Midbrain (tissue), 1 donor: ENCODE results near the gene NPIPA8.
"Not testable (repeated sequence)": the region's sequence is repeated elsewhere in the genome, so short reads cannot be mapped to it uniquely, and the experiment has no call there.

Source experiments
- DNase-seq: peaks from one replicate; lab custom pipeline; 2025; lab: John Stamatoyannopoulos, UW

The NPIPA8 gene

DNA sequence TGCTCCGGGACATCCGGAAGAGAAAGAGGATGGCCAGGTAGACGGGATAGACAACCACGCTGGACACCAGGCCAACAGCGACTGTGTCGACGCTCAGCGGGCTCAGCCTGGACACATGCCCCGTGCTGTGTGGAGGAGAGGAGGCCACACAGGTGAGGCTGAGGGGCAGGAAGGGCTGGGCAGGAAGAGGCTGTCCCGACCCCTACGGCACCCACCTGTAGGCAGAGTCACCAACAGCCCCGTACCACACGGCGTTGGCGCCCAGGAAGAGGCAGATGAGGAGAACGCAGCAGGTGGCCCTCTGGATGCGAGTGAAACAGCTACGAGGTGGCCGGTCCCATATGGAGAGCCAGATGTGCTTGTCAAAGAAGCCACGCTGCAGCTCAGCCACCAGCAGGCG, at the start of gene NPIPA8:
NPIPA8 (minus strand) TSS at position 101 of the 400 bp plus-strand sequence. CDS start 4,074 bp downstream, outside the sequence.
- not testable (repeated sequence) for DNase-seq

DNA sequence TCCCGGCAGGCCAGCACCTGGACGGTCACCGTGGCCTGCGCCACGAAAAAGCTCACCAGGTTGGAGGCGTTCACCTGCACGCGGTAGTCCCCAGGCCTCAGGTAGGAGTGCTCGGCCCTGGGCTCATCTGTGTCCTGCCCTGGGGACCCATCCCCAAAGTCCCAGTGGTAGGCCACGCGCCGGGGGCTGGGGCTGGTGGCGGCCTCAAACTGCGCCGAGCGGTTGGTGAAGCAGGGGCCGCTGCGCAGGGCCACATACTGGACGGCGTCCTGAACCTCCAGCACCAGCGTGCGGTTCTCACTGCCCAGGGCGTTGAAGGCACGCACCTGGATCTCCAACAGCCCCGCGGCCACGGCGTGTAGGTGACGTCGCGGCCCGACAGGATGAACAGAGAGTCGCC, 48.7 kb upstream of the NPIPA8 start:
- DNase-seq: not testable (repeated sequence)

DNA sequence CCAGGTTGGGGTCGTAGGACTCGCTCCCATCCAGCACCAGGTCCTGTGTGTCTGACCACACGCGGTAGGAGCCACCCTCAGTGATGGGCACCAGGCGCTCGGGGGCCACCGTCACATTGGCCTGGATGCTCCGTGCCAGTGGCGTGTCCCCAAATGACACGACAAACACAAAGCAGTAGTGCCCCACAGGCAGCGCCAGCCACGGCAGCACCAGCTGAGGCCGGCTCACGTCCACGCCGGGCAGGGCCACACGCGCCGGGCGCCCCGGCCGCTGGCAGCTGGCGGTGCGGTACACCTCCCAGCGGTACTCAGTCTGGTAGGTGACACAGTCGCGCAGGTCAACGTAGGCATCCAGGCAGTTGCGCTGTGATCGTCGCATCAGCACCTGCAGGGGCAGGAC, 48.3 kb upstream of the NPIPA8 start:
- not testable (repeated sequence) for DNase-seq

DNA sequence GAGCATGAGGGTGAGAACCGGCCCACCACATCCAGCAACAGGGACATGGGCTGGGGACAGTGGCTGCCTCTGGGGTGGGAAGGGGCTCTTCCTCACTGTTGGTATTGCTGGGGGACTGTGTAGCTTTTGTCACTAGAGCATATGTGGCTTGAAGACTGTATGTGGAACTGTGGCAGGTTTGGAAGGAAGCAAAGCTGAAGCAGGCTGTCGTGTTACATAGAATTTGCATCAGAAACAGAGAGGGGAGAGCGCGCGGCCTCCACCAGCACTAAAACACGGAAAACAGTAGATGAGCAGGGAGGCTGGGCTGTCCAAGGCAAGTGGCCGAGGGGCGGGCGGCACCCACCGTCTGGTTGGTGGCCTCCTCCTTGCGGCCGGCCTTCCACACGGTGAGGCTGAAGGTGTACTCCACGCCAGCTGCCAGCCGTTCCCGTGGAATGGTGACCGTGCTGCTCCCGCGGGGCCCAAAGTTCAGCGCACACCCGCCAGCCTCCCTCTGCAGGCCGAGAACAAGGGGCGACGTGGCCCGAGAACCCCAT, 47.6 kb upstream of the NPIPA8 start:
- not testable (repeated sequence) for DNase-seq

DNA sequence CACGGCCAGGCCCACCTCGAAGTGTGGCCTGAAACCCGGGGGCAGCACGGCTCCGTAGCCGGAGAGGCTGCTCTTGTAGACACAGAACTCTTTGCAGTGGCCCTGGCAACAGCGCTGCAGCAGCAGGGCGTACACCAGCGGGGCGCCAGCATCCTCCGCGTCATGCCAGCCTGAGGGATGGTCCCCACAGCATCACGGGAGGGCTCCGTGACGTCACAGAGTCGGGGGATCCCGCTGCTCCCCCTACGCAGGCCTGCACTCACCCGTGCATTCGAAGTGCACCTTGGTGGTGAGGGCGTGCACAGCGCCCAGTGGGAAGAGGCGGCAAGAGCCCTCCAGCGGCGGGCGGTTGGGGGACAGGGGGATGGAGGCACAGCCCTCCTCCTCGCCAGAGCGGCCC, 46.2 kb upstream of the NPIPA8 start:
- not testable (repeated sequence) for DNase-seq

DNA sequence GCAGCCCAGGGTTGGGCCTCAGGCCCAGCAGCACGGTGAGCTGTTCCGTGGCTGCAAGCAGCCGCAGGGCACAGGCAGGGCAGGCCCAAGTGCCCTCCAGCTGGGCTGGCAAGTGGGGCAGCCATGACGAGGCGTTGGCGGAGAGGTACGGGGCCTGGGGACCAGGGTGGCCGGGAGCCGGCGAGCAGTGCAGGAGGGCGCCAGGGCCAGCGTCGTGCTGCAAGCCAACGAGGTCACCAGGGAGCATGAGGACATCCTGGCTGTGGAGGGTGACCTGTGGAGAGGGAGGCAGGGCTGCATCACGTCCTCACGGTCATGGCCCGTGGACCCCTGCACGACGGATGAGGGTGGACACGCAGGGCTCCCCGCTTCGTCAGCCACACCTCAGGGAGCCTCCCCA, 11.2 kb upstream of the NPIPA8 start:
- DNase-seq: not testable (repeated sequence)

DNA sequence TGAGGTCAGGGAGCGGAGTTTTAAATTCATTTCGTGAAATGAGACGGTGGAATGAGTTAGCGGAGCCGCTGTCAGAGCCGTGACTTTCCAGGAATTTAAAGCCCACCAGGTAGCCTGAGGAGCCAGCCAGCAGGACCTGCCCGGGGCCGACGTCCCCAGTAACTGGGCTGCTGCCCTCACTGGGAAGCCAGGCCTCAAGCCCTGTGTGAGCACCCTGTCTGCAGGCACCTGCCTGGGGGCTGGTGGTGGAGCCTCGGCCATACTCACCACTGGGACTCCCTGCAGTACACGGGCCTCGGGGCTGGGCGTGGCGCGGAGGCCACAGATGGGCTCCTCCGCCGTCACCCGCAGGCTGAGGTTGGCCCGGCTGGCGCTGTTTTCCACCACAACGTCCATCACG, 10.5 kb upstream of the NPIPA8 start:
- DNase-seq: not testable (repeated sequence)

DNA sequence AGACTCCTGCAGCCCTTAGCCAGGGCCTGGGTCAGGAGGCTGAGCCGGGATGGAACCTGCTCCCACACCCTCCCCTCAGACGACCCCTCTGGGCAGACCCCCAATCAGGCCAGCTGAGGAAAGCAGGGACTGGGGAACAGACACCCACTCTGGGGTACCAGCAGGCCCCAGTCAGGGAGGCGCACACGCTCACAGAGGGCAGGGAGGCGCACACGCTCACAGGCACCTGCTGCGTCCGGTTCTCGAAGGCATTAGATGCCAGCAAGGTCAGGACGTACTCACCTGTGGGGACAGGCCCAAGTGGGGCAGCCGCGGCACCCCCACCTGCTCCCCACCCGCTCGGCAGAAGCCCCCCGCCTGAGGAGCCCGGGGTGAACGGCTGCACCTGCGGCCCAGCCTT, 8.1 kb upstream of the NPIPA8 start:
- not testable (repeated sequence) for DNase-seq

DNA sequence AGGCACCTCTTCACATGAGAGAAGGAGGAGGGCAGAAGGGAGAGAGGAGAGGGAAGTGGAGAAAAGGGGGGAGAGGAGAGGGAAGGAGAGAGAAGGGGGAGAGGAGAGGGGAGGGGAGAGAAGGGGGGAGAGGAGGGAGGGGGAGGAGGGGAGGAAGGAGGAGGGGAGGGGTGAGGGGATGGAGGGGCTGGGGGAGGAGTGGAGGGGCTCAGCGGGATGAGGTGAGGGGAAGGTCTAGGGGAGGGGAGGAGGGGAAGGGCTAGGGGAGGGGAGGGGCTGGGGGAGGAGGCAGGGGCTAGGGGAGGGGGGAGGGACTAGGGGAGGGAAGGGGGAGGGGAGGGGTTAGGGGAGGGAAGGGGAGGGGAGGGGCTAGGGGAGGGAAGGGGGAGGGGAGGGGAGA, 5.5 kb upstream of the NPIPA8 start:
- not testable (repeated sequence) for DNase-seq

DNA sequence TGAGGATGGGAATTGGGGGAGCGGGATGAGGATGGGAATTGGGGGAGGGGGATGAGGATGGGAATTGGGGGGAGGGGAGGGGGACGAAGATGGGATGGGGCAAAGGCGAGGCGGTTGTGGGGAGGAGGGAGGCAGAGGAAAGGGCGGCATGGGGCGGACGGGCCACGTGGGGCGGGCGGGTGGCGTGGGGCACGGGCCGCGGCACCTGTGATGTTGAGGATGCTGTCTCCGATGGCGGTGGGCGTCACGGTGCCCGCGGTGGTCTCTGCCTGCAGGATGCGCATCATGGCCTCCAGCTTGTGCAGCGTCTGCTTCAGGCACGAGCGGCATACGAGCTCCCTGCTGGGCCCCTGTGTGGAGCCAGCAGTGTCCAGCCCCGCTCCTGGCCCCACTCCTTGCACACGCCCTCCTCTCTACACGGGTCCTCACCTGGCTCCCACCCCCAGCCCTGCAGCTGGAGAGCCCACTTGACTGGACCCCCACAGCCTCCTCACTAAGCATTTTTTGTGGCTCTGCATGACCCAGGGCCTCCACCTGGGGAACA, 5.0 kb upstream of the NPIPA8 start:
- not testable (repeated sequence) for DNase-seq

DNA sequence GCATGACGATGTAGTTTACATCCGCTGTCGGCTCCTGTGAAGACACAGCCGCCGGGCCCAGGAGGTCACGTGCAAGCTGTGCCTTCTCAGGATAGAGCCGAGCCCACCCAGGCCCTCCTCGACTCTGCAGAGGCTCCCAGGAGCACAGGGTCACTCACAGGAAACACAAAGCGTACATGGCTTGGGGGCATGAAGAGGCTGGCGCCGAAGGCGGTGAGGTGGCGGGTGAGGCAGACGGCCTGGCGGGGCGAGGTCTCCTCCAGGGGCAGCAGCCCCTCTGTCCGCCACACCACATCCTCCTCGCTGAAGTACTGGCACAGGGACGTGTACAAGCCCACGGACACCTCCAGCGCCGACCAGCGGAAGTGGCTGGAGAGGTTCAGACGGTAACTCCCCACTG, 2.7 kb upstream of the NPIPA8 start:
- not testable (repeated sequence) for DNase-seq

DNA sequence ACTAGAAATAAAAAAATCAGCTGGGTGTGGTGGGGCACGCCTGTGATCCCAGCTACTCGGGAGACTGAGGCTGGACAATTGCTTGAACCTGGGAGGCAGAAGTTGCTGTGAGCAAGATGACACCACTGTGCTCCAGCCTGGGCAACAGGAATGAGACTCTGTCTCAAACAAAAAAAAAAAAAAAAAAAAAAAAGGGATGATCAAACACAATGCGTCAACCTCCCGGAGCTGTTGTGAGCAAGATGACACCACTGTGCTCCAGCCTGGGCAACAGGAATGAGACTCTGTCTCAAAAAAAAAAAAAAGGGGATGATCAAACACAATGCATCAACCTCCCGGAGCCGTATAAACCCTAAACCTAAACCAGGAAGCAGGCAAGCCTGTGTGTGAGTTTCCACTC, 24.7 kb downstream of the NPIPA8 start:
- not testable (repeated sequence) for DNase-seq

DNA sequence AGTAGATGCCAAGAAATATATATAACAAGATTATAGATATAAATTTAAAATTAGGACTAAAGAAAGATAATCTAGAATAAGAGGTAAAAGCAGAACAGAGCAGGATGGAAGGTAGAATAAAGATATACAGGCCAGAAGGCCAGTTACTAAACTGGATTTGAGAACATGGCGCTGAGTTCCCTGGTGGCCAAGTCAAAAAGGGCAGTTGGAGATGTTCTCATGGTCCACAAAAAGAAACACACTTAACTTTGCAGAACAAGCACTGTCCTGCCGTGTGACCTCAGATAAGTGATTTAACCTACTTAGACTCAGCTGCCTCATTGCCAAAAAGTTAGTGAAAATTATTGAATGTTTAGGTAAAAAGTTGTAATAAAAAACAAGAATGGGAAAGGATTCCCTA, 27.4 kb downstream of the NPIPA8 start:
- DNase-seq: not testable (repeated sequence)

DNA sequence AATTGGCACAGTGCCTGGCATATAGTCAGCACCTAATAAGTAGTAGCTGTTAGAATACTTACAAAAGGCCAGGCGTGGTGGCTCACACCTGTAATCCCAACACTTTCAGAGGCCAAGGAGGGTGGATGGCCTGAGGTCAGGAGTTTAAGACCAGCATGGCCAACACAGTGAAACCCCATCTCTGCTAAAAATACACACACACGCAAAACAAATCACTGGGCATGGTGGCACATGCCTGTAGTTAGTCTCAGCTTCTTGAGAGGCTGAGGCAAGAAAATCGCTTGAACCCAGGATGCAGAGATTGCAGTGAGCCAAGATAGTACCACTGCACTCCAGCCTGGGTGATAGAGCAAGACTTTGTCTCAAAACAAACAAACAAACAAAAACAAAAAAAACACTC, 29.3 kb downstream of the NPIPA8 start:
- not testable (repeated sequence) for DNase-seq

DNA sequence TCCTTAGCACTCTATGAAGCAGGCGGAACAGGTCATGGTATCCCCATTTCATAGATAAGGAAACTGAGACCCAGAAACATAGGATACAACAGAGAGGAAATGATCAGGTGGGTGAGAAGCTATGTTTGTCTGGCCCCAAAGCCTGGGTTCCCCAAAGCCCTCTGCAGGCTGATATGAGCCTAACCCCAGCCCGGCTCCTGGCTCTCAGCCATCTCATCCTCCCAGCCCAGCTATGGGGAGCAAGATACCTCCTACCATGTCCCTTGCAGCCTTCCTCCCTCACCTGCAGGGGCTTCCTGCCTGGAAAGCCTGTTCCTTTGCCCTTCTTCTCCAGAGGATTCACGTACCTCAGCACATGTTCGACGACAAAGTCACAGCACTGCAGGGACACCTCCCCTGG, 30.5 kb downstream of the NPIPA8 start:
- not testable (repeated sequence) for DNase-seq

DNA sequence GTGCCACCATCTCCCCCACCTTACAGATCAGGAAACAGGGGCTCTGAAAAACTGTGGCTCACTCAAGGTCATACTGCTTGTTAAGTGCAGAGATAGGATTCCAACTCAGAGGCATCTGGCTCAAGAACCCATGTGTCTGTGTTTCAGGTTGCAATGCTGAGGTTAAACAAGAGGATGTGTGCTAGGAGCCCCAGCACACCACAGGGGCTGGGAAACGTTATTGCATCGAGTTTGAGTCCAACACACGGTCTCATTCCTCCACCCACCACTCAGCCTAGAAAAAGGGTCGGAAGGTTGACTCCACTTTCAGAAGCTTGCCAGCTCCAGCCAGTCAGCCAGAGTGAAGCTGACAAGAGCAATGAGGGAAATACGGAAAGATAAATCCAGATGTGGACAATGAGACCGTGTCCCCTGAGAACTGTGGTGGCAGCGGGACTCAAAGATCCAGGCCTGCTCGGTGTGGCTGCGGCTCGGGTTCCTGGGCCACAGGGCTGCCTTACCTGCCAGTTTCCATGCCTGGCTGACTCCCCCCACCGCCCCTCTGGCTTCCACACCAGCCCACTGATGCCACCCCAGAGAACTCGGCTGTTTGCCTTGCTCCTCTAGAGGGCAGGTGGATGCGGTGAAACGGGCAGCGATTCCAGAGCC, 33.4 kb downstream of the NPIPA8 start:
- DNase-seq: not testable (repeated sequence)

DNA sequence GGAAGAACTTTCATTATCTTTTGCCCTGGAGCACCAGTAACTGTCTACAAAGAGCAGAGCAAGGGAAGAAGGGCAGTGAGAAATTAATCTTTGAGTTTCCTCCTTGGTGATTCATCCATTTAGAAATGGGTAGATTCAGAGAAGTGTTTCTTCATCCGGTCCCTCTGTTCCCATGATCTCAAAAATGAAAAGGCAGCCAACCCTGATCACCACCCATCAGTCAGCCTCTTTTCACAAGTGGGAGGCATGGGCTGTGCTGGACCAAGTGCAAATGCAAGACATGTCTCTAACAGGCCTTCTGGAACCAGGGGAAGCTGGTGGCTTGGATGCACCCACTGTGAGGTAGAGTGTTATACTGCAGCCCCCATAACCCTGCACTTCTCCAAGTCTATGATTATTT, 38.8 kb downstream of the NPIPA8 start:
- DNase-seq: not testable (repeated sequence)

DNA sequence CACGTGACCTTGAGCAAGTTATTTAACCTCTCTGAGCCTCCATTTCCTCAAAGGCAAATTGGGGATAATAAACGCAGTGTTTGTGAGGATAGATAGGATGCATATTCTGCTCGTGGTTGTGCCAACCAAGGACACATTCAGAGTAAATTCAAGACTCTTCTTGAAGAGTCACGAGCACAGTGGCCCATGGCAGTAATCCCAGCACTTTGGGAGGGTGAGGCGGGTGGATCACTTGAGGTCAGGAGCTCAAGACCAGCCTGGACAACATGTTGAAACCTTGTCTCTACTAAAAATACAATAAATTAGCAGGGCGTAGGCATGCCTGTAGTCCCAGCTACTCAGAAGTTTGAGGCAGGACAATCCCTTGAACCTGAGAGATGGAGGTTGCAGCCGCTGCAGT, 39.6 kb downstream of the NPIPA8 start:
- DNase-seq: not testable (repeated sequence)

DNA sequence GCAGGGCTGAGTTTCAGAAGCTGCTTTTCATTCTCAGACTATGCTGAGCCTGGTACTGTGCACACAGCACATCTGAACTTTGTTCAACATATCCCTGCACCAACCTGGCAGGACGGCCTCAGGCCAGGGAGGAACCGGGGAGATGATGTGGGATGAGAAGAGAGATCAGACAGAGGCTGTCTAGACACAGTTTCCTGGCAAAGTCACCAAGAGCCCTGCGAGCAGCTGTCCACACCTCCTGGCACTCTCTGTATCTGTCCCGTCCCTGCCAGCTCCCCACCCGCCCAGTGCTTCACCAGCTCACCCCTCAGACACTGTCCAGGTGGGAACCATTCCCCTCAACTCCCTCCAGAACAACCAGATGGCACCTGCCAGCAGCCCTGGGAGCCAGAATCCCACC, 42.2 kb downstream of the NPIPA8 start:
- not testable (repeated sequence) for DNase-seq

DNA sequence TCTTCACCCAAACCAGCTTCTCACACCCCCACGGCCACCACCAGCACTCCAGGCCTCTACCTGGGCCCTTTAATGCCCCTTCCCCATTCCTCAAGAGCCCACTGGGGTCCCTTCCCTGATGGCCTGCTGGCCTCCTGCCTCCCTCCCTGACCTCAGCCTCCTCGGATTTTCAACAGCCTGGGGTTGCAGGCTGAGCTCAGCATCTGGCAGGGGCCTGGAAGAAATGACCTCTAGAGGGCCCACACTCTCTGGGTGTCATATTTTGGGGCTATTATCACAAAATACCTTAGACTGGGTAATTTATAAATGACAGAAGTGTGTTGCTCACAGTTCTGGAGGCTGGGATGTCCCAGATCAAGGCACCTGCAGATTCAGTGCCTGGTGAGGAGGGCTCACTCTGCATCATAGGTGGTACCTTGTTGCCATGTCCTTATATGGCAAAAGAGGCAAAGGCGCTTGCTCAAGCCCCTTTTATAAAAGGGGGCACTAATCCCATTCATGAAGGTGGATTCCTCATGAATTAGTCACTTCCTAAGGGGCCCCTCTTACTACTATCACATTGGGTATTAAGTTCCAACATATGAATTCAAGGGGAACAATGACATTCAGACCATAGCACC, 43.1 kb downstream of the NPIPA8 start:
- not testable (repeated sequence) for DNase-seq

DNA sequence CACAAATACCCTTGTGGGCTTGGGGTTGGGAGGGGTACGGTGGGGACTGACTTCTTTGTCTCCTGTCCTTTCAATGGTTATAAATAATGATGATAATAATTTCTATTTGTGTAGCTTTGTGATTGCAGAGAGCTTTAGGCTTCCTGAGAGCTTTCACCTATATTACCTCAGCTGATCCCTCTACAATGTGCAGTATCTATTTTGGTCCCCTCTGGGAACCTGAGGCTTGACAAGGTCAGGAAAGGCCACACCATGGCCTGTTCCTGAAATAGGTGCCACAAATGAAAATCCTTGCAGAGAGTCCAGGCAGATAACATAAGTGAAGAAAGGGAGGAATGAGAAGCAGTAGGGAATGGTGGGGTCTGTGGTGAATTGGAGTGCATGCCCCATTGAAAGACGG, 45.6 kb downstream of the NPIPA8 start:
- DNase-seq: not testable (repeated sequence)

DNA sequence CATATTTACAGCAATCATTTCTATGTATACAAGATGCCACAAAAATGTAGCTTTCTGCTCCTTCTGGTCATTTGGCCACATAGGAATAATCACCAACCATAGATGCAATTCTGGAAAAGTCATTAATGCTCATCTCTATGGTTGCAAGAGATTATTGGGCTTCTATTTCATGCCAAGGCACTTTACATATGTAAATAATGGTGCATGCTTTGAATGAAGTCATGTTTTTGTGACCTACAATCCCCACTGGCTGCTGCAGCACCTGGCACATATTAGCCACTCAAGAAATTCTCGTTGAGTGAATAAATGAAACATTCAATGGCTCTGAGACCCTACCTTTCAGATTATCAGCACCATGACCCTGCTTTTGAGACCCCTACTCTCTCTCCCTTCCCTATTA, 50.2 kb downstream of the NPIPA8 start:
- DNase-seq: not testable (repeated sequence)

DNA sequence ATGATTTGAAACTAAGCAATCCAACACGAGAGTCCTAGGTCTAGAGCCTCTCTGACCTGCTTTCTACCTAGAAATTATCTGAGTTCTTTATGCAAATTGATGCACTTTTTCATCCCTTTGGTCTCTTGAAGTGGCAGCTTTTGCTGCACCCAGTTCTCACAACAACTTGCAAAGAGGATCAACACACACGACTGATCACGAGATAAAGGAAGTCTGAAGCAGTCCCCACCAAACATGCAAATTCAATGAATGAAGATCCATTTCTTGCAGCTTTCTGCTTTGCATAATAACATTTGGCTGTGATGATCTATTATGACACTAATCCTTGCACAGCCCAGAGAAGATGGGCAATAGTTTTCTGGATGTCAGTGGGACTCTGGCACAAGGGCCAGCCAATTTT, 56.2 kb downstream of the NPIPA8 start:
- not testable (repeated sequence) for DNase-seq
